ENCODE measurements around the gene AMIGO1.

DNA sequence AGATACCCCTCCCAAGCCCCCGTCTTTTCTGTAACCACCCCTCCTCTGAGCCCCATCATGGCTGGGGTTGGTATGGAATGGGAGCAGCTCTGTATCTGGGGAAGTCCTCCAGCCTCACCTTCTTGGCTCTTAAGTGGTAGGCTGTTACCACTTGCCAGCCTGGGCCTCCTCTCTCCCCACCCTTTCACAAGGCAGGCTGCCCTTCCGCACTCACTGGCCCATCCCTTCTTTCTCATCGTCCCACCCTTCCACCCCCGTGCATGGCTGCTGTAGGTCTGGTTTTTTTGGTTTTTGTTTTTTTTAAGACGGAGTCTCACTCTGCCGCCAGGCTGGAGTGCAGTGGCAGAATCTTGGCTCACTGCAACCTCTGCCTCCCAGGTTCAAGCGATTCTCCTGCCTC is 10.4 kb downstream of the AMIGO1 start:
- TF ChIP-seq, protein P1, sequence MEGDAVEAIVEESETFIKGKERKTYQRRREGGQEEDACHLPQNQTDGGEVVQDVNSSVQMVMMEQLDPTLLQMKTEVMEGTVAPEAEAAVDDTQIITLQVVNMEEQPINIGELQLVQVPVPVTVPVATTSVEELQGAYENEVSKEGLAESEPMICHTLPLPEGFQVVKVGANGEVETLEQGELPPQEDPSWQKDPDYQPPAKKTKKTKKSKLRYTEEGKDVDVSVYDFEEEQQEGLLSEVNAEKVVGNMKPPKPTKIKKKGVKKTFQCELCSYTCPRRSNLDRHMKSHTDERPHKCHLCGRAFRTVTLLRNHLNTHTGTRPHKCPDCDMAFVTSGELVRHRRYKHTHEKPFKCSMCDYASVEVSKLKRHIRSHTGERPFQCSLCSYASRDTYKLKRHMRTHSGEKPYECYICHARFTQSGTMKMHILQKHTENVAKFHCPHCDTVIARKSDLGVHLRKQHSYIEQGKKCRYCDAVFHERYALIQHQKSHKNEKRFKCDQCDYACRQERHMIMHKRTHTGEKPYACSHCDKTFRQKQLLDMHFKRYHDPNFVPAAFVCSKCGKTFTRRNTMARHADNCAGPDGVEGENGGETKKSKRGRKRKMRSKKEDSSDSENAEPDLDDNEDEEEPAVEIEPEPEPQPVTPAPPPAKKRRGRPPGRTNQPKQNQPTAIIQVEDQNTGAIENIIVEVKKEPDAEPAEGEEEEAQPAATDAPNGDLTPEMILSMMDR (IDR thresholded peaks at IDR 0.05) = no peak
- no peak for TF ChIP-seq POLR2A (IDR thresholded peaks at IDR 0.05)

Measured in esophagus squamous epithelium (tissue), 4 donors.